HT-29 (cell line): ENCODE results near the gene NRIP3. TPM values are rescaled to one million over a fixed set of nuclear protein-coding genes. Genes with fewer than 3 reads are reported as not detected.
"Not testable (repeated sequence)": the region's sequence is repeated elsewhere in the genome, so short reads cannot be mapped to it uniquely, and the experiment has no call there.

ENCODE experiments used
- DNase-seq: peaks from one replicate; pipeline ENCODE4 v3.0.0-alpha.2; 2015; ENCODE audit warnings: low spot score
- total RNA-seq: library from RNA; depleted of rRNA; stranded (reverse); fragments of >200 nt; shearing (Covaris generic); gene quantifications from 2 replicates; pipeline ENCODE4 v1.2.3, GENCODE V29; 2014

The NRIP3 gene
- total RNA-seq, 1 experiment from 2014 or later = not detected

- no peak for DNase-seq
Measured at GRCh38 chr11:9016916-9017642, 13.3 kb upstream of the NRIP3 start.

GRCh38 chr11:9015677-9016076 lies 11.9 kb upstream of the NRIP3 start:
- peak; percentile 86 for DNase-seq

GRCh38 chr11:9014826-9015225 lies 11.0 kb upstream of the NRIP3 start:
- DNase-seq = no peak

- no peak for DNase-seq
Measured at GRCh38 chr11:9013373-9013772, 9.6 kb upstream of the NRIP3 start.

- DNase-seq = not testable (repeated sequence)
Measured at GRCh38 chr11:9009538-9009937, 5.7 kb upstream of the NRIP3 start.

GRCh38 chr11:9008661-9009060 lies 4.9 kb upstream of the NRIP3 start:
- no peak for DNase-seq

GRCh38 chr11:9008011-9008550 lies 4.3 kb upstream of the NRIP3 start:
- DNase-seq = no peak

GRCh38 chr11:9005087-9005486 lies 1.3 kb upstream of the NRIP3 start:
- no peak for DNase-seq

- DNase-seq = no peak
Measured at GRCh38 chr11:9004183-9004926, 554 bp upstream of the NRIP3 start.

GRCh38 chr11:9002920-9003572 lies 755 bp downstream of the NRIP3 start:
- no peak for DNase-seq

- DNase-seq = no peak
Measured at GRCh38 chr11:9001736-9002135, 2.1 kb downstream of the NRIP3 start.

- DNase-seq = no peak
Measured at GRCh38 chr11:8998017-8998416, 5.8 kb downstream of the NRIP3 start.

- no peak for DNase-seq
Measured at GRCh38 chr11:8997451-8997850, 6.3 kb downstream of the NRIP3 start.

GRCh38 chr11:8989453-8989852 lies 14.3 kb downstream of the NRIP3 start:
- no peak for DNase-seq

GRCh38 chr11:8988329-8989234 lies 15.2 kb downstream of the NRIP3 start:
- no peak for DNase-seq

GRCh38 chr11:8987446-8987845 lies 16.4 kb downstream of the NRIP3 start:
- no peak for DNase-seq

- not testable (repeated sequence) for DNase-seq
Measured at GRCh38 chr11:8986772-8987171, 17.0 kb downstream of the NRIP3 start.

- DNase-seq = no peak
Measured at GRCh38 chr11:8985462-8985861, 18.3 kb downstream of the NRIP3 start.

GRCh38 chr11:8983552-8983951 lies 20.2 kb downstream of the NRIP3 start:
- no peak for DNase-seq

- DNase-seq = no peak
Measured at GRCh38 chr11:8980485-8980884, 23.3 kb downstream of the NRIP3 start.

- DNase-seq = not testable (repeated sequence)
Measured at GRCh38 chr11:8979365-8979764, 24.4 kb downstream of the NRIP3 start.
